ENCODE measurements around the gene MYOM1.
"Not testable (repeated sequence)": the region's sequence is repeated elsewhere in the genome, so short reads cannot be mapped to it uniquely, and the experiment has no call there.

MYOM1 gene

DNA sequence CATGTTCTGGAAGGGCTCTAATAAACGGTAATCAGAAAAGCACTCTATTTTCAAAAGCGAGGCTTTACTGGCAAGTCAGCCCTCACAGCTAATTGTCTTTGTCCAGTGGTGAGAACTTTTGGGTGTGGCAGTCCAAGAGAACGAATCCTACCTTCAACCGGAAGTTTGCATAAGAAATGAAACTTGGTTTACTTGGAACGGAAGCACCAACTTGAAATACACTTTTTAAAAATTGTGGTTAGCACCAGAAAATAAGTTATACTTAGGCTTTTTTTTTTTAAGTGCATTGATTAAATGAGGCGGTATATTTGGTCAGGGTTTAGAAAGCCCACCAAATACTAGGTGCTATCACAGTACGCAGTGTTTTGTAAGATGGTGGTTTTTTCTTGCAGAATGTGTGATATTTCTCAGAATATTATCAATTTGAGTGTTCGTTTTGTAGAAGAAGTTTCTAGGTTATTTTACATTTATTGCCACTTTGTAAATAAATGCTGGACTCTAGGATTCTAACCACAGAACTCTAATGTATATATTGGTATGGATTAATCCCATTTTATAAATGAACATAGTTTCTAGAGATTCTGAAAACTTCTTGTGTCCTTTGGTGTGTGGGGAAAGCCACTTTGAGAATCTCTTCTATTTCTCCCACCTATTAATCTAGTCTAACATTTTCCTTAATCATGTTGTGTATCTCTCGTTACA, 29.0 kb upstream of the MYOM1 start:
- no peak for DNase-seq

DNA sequence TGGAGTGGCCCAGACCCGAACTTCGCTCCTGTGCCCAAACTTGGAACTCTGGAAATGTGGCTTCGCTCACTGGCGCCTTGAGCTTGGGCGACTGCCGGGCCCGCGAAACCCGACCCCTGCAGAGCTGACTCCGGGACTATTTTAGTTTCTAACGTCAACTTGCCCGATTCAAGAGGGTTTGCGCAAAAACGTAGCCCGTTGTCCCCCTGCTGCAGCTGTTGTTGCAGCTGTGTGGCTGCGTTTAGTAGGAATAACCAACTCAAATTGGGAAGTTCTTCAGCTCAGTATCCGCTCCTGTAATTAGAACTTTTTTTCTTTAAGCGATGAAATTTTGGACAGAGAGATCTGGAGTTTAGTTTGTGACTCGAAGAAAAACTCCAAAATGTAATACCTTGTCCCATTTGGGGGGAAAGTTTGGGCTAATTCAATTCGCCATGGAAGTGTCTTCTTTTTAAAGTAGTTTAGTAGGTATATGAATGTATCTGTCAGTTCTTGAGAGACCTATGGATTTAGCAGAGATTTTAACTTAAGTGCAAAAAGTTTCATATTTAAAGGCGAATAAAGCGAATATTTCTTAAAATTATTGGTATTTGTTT, 28.4 kb upstream of the MYOM1 start:
- no peak for DNase-seq

DNA sequence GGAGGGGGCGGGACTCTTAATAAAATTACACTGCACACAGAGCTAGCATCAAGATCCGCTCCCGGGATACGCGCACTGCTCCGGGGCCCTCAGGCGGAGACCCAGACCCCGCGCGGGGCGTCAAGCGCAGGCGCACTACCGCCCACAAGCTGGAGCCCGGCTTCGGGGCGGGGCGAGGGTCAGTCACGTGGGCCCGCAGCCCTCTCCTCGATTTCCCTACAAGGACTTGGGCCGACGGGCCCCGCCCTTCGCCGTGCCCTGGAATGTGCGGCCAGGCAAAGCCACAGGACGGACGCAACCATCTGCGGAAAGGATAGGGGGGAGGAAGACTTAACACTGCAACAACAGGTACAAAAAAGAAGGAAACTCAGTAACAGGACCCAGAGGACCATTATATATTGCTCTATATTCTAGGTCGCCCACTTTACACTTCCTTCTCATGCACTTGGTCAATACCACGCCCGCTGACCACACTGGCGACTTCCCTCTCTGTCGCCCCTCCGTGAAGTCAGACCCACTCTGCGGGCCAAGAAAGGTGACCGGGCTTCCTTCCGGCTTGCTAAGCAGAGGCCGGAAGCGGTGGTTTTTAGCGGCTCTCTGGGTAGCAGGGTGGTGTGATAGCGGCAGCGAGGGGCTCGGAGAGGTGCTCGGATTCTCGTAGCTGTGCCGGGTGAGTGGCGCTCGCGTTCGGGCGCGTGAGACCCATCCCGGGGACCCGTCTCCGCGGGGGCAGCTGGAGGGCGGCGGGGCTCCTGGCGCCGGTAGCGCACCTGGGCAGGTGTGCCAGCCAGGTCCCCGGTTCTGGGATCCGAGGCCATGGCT, 27.7 kb upstream of the MYOM1 start, which contains the start of gene MYL12A:
TSS of gene MYL12A (plus strand) at position 562 of the 822 bp plus-strand sequence. CDS start 5,447 bp downstream, outside the sequence.
- DNase-seq = peak; percentile 80

DNA sequence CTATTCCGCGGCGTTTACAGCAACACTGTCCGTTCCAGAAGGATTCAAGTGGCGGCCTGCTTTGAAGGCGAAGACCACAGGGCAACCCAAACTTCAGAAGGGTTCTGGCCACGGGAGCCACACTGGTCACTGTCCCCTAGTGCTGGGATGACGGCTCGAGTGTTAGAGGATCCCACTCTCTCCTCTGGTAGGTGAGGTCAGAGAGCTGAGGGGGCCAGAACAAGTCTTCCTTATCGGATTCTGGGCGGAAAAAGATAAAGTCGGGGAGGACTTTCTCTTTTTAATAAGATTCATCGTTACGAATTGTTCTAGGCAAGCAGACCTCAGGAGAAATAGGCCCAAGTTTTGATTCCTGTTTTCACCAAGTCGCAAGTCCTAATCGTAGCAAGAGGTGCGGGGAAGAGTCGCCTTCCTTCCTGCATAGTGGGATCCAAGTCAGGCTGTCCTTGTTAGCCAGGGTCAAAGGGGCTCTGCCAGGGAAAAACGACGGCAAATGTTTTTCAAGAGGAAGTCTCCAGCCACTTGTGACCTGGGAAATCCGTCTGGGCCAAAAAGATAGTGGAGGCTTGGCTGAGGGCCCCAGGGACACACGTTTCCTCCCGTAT, 27.0 kb upstream of the MYOM1 start:
- no peak for DNase-seq

DNA sequence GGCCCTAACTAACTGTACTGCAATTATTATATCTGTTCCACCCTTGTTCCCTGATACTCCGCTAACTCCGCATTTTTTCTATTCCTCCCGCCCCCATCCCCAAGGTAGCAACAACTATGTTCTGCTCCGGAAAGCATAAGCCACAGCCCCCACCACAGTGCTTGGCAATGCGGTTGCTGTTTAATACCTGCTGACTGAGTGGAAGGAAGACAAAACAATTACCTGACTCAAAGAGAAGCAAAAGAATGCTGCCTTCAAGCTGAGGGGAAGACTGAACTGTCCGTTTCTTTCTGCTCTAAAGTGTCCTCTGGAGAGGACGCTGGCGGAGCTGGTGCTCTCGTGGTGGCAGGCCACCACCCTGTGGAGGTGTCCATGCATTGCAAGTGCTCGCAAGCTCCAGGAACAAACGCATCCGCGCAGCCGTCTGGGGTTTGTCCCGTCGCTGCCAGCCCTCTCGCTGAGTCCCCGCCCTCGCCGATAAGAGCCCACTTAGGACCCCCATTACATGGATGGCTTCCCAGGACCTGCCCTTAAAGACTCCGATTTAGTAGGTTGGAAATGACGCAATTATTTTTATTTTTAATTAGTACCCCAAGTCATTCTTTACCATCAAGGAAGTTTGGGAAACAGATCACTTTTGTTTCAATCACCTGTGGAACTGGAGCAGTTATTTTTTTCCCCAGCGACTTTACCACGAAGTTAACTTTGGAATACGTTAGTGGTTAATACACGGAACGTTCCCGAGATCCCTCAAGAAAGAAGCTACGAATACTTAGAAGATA, 26.3 kb upstream of the MYOM1 start:
- DNase-seq = peak; percentile 62

DNA sequence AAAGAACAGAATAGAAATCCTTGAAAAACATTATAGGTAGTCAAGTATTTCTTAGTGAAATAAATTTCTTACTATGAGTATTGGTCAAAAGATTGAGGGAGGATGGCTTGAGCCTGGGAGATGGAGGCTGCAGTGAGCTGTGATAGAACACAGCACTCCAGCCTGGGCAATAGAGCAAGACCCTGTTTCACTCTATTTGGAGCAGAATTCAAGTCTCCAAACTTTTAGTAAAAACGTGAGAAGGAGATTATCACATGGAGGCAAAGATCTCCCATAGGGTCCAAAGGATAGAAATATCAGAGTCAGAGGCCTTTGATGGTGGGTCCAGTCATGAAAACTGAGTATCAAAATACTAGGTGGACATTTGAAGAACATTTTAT, 25.4 kb upstream of the MYOM1 start:
- no peak for DNase-seq

DNA sequence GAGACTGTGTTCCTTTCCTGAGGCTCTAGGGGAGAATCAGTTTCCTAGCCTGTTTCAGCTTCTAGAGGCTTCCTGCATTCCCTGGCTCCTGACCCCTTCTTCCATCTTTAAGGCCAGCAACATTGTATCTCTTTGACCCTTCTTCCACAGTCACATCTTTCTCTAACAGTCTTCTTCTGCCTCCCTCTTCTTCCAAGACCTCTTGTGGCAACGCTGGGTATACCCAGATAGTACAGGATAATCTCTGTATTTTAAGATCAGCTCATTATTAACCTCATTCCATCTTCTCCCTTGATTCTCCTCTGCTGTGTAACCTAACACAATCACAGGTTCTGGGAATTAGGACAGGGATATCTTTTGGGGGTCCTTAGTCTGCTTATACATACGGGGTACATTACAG, 19.0 kb upstream of the MYOM1 start:
- no peak for DNase-seq

DNA sequence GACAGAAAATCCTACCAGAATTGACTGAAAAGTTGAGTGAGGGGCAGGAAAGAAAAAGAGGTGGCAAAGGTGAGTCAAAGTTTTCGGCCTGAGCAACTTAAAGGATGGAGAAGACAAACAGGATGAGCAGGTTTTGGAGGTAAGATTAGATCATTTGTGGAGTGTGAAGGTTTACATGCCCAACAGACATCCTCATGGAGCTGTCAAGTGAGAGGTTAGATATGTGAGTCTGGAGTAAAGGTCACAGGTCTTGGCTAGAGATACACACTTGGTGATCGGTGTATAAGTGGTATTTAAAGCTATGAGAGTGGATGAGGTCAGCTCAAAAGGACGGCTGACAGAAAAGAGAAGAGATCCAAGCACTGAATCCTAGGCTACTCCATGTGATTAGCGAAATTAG, 16.7 kb upstream of the MYOM1 start:
- DNase-seq = no peak

DNA sequence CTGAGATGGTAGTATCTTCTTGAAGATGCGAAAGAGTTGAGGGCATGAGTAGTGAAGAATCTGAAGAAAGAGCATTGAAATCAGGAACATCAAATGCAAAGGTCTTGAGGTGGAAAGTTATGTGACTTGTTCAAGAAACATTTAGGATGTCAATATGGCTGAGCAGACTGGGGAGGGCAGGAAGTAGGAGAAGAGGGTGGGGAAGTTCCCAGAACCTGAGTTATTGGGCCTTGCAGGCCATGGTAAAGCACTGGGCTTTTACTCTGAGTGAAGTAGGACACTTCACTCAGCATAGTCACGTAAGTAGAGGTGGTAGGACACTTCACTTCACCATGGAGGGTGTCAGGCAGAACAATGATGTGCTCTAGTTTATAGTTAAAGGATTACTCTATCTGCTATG, 16.1 kb upstream of the MYOM1 start:
- no peak for DNase-seq

DNA sequence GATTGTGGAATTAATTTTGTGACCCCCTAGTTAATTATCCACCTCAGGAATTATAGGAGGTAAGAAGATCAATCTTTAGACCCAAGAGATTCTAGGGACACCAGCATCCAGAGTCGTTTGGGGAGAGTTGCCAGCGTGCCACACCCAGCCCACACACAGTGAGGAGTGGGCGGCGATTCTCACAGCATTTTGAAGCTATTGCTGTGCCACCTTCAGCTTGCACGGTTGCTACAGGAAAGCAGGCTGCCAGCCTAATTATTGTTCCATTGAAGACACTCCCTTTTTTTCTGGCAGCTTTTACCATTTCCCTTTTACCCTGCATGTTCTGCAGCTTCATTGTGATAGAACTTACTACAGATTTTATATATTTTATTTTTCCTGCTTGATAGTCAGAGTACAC, 14.7 kb upstream of the MYOM1 start:
- DNase-seq = no peak

DNA sequence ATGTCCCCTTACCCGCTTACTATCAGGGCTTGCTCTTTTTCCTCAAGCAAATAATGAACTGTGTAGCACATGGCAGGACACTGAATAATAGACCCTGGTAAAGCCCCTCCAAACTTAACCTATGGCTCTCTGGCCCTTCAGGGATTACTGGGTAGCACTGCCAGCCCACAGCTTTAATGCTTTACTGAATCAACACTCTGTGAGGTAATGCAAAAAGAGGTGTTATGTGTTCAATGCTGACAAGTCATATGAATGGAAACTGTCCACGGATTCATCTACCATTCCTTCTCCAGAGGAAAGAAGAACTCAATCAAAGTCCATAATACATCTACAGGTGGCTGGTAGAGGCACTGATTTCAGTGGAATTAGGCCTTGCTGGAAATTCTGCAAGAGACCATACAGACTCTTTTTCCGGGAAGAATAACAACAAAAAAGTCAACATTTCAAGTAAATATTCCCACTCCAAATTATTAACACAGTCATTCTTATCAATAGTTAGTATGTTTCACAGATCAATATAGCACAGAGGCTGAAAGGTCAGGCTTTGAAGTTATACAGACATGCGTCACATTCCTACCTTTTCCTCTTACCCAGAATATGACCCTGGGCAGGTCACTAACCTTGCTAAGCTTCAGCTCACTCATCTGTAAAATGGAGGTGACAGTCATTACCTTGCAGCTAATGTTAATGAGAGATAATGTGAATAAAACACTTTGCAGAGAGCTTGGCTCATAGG, 13.8 kb upstream of the MYOM1 start:
- no peak for DNase-seq

DNA sequence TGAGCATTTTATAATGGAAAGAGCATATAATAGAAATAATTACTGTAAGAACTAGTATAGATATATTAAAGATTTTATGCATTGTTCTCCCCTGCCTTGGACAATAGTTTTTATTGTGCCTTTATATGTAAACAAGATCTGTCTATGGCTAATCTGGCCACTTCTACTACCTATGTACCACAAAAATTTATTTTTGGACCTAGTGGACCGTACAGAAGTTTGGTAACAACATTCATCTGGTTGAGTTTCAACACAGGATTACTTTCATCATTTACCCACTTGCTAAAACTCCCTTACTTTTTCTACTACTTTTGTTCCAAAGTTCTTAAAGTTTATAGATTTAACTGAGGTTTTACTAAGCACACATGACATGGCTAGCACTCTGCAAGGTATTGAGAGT, 13.2 kb upstream of the MYOM1 start:
- no peak for DNase-seq

DNA sequence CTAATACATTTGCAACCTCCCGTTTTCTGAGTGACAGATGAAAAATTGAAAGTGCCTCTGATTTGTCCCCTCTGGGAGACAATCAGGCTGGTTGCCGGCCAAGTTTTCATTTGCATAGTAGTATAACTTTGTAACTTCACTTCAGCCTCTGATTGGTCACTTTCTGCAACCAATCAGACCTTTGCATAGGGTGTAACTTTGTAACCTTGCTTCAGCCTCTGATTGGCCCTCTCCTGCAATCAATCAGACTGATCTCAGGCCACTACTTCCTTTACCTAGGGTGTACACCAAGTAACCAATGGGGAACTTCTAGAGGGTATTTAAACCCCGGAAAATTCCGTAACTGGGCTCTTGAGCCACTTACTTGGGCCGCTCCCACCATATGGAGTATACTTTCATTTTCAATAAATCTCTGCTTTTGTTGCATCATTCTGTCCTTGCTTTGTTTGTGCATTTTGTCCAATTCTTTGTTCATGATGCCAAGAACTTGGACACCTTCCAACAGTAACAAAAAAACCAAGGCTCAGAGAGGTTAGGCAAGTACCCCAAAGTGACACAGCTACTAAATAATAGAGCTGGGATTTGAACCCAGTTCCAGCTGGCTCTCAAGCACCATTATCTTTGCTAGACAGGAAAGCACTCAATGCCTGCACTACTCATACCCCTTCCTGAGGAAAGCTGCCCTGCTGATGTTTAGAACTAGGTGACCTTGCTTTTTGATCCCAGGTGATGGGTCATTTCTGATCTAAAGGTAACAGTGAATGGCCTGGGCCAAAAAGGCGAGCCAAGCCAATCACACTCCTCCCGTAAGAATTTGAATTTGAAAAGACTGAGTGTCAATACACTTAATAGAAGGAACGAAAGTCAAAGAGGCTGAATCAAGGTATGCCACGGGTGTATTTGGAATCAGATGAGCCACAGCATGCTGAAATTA, 10.9 kb upstream of the MYOM1 start:
- no peak for DNase-seq

DNA sequence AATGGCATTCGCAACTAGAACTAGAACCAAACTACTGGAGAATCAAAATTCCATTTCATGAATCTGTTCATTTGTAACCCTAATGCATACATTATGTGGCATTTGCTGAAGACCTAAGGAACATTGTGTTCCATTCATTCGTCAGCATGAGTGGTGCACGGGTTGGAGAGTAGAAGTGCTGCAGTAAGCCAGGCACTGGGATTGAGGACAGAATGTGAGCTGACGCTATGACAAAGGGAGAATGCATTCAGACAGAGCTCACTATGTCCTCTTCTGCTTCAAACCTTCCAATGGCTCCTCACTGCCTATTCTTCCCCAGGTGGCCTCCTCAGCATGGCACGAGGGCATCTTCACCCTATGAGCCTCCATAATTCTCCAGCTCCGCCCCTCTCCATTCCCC, 6.3 kb upstream of the MYOM1 start:
- DNase-seq = no peak

DNA sequence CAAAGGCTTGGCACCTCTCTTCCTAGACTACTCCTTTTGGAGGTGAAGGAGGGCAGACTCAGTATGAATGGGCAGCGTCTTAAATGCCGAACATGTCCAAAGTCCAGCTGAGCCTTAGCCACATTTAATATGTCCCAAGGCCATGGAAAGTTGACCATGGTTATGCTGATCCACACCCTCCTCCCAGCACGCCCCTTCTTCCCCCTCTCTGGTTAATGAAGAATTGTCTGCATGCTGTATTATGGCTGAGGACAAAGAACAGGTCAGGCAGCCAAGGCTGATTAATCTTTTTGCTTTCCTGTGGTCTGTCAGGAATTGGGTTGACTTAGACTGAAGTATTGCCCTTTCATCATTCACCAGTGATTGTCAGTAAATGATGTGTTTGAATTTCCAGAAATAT, 5.8 kb upstream of the MYOM1 start:
- no peak for DNase-seq

DNA sequence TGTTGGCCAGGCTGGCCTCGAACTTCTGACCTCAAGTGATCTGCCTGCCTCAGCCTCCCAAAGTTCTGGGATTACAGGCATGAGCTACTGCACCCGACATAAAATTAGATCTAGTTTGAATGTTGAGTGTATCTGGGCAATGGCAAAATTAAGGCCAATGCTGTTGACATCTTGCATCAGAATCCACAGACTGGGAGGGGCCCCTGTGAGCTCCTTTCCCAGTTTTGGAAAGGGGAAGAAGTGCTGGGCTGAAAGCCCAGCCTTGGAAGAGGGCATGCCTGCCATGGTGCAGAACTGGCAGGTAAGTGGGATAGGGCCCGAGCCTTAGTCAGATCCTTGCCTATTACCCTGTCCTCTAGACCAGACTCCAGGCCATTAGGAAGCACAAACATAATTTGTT, 4.5 kb upstream of the MYOM1 start:
- DNase-seq = no peak

DNA sequence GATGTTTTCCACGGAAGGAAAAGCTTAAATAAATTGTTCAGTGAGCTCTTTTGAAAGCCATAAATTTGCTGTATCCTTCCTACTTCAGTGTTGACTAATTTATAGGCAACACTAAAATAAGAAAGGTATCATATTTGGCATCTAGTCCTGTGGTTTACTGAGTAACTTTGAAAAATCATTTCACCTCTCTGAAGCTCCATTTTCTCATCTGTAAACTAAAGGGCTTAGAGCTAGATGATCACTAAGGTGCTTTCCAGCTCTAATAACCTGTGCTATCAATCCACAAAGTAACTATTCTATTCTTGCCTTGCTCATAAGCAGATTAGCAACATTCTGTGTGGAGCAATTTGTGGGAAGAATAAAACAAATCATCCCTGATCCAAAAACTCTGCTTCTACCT, 3.6 kb upstream of the MYOM1 start:
- DNase-seq = no peak

DNA sequence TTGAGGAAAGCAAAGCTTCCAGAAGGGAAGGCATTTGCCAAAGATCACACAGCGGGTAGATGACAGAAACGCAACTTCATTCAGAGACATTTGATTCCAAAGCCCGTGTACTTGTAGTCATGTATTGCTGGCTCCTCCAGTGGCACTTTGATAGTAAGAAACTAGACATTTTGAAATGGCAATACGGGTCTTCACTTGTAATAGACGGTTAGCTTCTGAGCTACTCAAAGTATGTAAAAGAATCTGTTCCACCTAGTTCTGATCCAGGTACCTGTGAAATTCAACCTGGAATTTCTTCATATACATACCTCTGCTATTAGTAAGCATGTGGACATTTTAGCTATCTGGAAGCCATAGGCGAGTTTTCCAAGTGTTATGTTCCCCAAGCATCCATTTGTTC, 1.7 kb upstream of the MYOM1 start:
- DNase-seq = no peak

DNA sequence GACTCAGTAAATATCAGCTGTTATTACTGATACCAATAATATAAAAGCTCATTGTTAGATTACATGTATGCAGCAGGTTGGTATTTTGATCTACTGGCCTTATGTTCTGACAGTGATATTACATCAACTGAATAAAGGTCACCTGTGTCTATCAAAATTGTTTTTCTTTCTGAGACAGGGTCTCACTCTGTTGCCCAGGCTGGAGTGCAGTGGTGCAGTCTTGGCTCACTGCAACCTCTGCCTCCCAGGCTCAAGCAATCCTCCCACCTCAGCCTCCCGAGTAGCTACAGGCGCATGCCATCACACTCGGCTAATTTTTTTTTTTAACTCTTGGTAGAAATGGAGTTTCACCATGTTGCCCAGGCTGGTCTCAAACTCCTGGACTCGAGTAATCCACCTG, 1.1 kb upstream of the MYOM1 start:
- DNase-seq = not testable (repeated sequence)

DNA sequence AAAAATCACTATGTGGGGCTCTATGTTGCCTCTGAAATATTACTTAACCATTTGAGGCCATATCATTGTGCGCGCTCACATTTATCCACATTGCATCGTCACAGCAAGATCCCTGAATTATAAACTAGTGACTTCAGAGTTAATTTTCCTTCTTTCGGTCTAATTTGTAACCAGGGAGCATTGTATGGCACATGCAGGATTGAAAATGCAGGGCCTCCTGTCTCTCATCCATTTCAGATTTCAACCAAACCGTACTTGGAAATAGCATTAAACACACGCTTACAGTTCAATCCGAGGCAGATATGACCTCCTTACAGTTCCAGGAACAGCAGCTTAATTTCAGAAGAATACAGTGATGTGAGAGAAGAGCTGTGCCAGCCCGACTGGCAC, 532 bp downstream of the MYOM1 start:
- DNase-seq = no peak

DNA sequence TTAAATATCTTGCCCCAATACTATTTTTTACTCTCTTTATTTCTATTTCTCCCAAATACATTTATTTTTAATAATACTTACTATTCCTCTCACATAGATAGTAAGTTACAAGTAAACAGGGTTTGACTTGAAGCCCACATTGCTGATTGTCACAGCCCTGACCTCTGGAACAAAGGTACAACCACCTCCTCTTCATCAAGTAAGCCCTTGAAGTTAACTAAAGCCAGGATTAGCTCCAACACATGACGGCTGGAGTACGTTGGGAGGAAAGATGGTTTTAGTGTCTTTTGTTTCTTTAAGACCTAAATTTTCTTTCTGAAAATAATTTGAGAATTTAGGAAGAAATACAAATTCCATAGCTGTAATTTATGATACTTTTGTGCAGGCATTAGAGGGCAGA, 949 bp downstream of the MYOM1 start:
- DNase-seq = no peak
